ENCODE results near the gene ANLN. TPM values are rescaled to one million over a fixed set of nuclear protein-coding genes. Genes with fewer than 3 reads are reported as not detected.

ANLN gene
- total RNA-seq, 1 experiment from 2014 or later, result 130 TPM

- no peaks in the 10 kb centered on the region for H3K9me2 ChIP-seq (ENCODE audit: insufficient read depth)
- ChIA-PET CTCF (no interaction called here), RAD21 (ENCODE audit: low non-redundant PET in 1 of 2, low total read pairs in 2 of 2, uncharacterized antibody in 2 of 2, unreplicated experiment in 2 of 2) (no interaction called here), POLR2A (no interaction called here)
- no peaks in the 10 kb centered on the region for H3K9me3 ChIP-seq (ENCODE audit: control insufficient read depth in 1 of 2, insufficient read depth in 1 of 2, low read depth in 1 of 2, low read length in 2 of 2)
- 0 out of 4 replicates have a peak, but pooled peaks cover 0 to 3% of the 10 kb centered on the region in 2 experiments for H3K4me1 ChIP-seq (ENCODE audit: control insufficient read depth in 1 of 2, insufficient read depth in 2 of 2, low read length in 2 of 2)
- H3K36me3 ChIP-seq (ENCODE audit: control insufficient read depth in 1 of 2, insufficient read depth in 2 of 2, low read length in 2 of 2), result no peaks in the 10 kb centered on the region
- no peaks in the 10 kb centered on the region for H3K27me3 ChIP-seq (ENCODE audit: insufficient read depth, low read length)
- H4K20me1 ChIP-seq (ENCODE audit: insufficient read depth), result no peaks in the 10 kb centered on the region
- H3K9ac ChIP-seq (ENCODE audit: low read length), result no peak overlapping the region
- DNase-seq (ENCODE audit: low read depth, low spot score), result no peak
- no peak overlapping the region for H3K27ac ChIP-seq (ENCODE audit: low read depth, low read length)
- H3K4me2 ChIP-seq (ENCODE audit: low read length), result no peak overlapping the region
- TF ChIP-seq MAX (IDR thresholded peaks at IDR 0.05), result no peak
- no peak for TF ChIP-seq REST (IDR thresholded peaks at IDR 0.05; ENCODE audit: low read depth)
- no peak for ATAC-seq
- intact Hi-C loops (cut with micrococcal nuclease), result no loop called here
- no TSS peak for BruUV-seq (replicated peaks)
- no peak overlapping the region for H3K4me3 ChIP-seq (replicated peaks in 1 of 2; ENCODE audit: low read depth in 1 of 2, low read length in 2 of 2)
- H2AFZ ChIP-seq (ENCODE audit: low read depth, low read length, poor library complexity, severe bottlenecking), result no peak overlapping the region
- H3K79me2 ChIP-seq (ENCODE audit: insufficient read depth, low read length), result no peaks in the 10 kb centered on the region
Measured at GRCh38 chr7:36346260-36346831, 43.3 kb upstream of the ANLN start.

- POLR2A ChIA-PET, result no interaction called here
- no peaks in the 10 kb centered on the region for H4K20me1 ChIP-seq (ENCODE audit: insufficient read depth)
- no peaks in the 10 kb centered on the region for H3K9me3 ChIP-seq (ENCODE audit: control insufficient read depth in 1 of 2, insufficient read depth in 1 of 2, low read depth in 1 of 2, low read length in 2 of 2)
- RAD21 ChIA-PET (ENCODE audit: low non-redundant PET in 1 of 2, low total read pairs in 2 of 2, uncharacterized antibody in 2 of 2, unreplicated experiment in 2 of 2), result no interaction called here
- intact Hi-C loops (cut with micrococcal nuclease), result no loop called here
- no peak overlapping the region for H3K4me2 ChIP-seq (ENCODE audit: low read length)
- H3K36me3 ChIP-seq (ENCODE audit: control insufficient read depth in 1 of 2, insufficient read depth in 2 of 2, low read length in 2 of 2), result no peaks in the 10 kb centered on the region
- H3K9me2 ChIP-seq (ENCODE audit: insufficient read depth), result no peaks in the 10 kb centered on the region
- H2AFZ ChIP-seq (ENCODE audit: low read depth, low read length, poor library complexity, severe bottlenecking), result no peak overlapping the region
- BruUV-seq (replicated peaks), result no TSS peak
- H3K4me1 ChIP-seq (ENCODE audit: control insufficient read depth in 1 of 2, insufficient read depth in 2 of 2, low read length in 2 of 2), result 0 out of 4 replicates have a peak, but pooled peaks cover 0 to 3% of the 10 kb centered on the region in 2 experiments
- no peaks in the 10 kb centered on the region for H3K27me3 ChIP-seq (ENCODE audit: insufficient read depth, low read length)
- no peak for DNase-seq (ENCODE audit: low read depth, low spot score)
- no peak overlapping the region for H3K27ac ChIP-seq (ENCODE audit: low read depth, low read length)
- no peaks in the 10 kb centered on the region for H3K79me2 ChIP-seq (ENCODE audit: insufficient read depth, low read length)
- H3K4me3 ChIP-seq (replicated peaks in 1 of 2; ENCODE audit: low read depth in 1 of 2, low read length in 2 of 2), result no peak overlapping the region
- no peak for ATAC-seq
- H3K9ac ChIP-seq (ENCODE audit: low read length), result no peak overlapping the region
- CTCF ChIA-PET, result interaction anchor here (1.1 kb wide), 1 partner anchor 18 kb away, joined by 3 read pairs; a partner anchor contains a TSS
- TF ChIP-seq CBX3 (IDR thresholded peaks at IDR 0.05; ENCODE audit: low read depth) (no peak), EZH2 (IDR thresholded peaks at IDR 0.05) (no peak), JUND (IDR thresholded peaks at IDR 0.05) (no peak)
Measured at GRCh38 chr7:36348256-36348655, 41.4 kb upstream of the ANLN start.
